Psoas muscle (tissue), 8 donors: ENCODE measurements around the gene SEBOX. TPM values are rescaled to one million over a fixed set of nuclear protein-coding genes. Genes with fewer than 3 reads are reported as not detected.

Experiments used
- ATAC-seq, 4 donors: fragments of 200-7000 bp; cut with Tn5 transposase; one replicate each; pipeline ENCODE4 v1.9.1; 2020; ENCODE audit warnings: moderate library complexity in 3 of 4, mild to moderate bottlenecking in 2 of 4
- DNase-seq, 2 donors: peaks; one replicate each; pipeline ENCODE4 v3.0.0-alpha.2; 2020
- H3K27ac ChIP-seq: fragments of 200-600 bp; one replicate; pipeline ENCODE4 v1.8.0; 2022
- H3K27me3 ChIP-seq, 3 donors: fragments of 200-600 bp in 1 of 3; one replicate each; pipeline versions ENCODE4 v1.6.1 to v1.8.0; 2013 to 2022; ENCODE audit warnings: low read length in 2 of 3, mild to moderate bottlenecking in 2 of 3, moderate library complexity in 1 of 3; ENCODE audit not compliant: insufficient read depth in 3 of 3
- H3K36me3 ChIP-seq, 2 donors: fragments of 200-600 bp in 1 of 2; one replicate each; pipeline versions ENCODE4 v1.6.1 to v1.8.0; 2013 to 2022; ENCODE audit warnings: low read depth in 1 of 2, mild to moderate bottlenecking in 1 of 2, moderate library complexity in 1 of 2; ENCODE audit not compliant: insufficient read depth in 1 of 2
- H3K4me1 ChIP-seq: fragments of 200-600 bp; one replicate; pipeline ENCODE4 v1.8.0; 2022
- H3K4me3 ChIP-seq: fragments of 200-600 bp; one replicate; pipeline ENCODE4 v1.8.0; 2022; ENCODE audit warnings: mild to moderate bottlenecking
- H3K9me3 ChIP-seq: fragments of 200-600 bp; one replicate; pipeline ENCODE4 v1.8.0; 2022
- CTCF ChIP-seq: fragments of 200-600 bp; IDR thresholded peaks from one replicate; pipeline ENCODE4 v1.8.0; 2022; ENCODE audit warnings: antibody characterized with exemption
- WGBS, 3 donors: extraction: QIAGEN DNeasy Blood & Tissue Kit; methylation state at CpG; one replicate each; pipeline versions ENCODE4 v1.1.6 to v1.1.7; 2013; 5-methylcytosine and 5-hydroxymethylcytosine counted together
- intact Hi-C, 2 donors: fragments of 100-400 bp; cut with DNase I; formaldehyde crosslinking; loops; one replicate each; pipeline versions ENCODE4 v1.11.0 to v1.14.2; 2022
- polyA plus RNA-seq, 3 donors: library from polyadenylated mRNA; stranded (reverse); fragments of 200-250 nt; gene quantifications; one replicate each; pipeline ENCODE4 v1.2.3, GENCODE V29; 2013
- total RNA-seq, 4 donors: library from RNA; stranded (reverse); fragmentation: NEBNext Ultra II Directional in 2 of 4; extraction: Animal tissue kit (Norgen Biotek cat#: 25700) in 2 of 4; gene quantifications; one replicate each; pipeline versions ENCODE4 v1.2.1 to v1.2.4, GENCODE V29; 2021 to 2023
- donor health status: healthy with polysubstance abuse.
- donor health status: DM: no; HTN: no; CAD: no; lungs with moderate emphysema.
- donor health status: Bipolar disorder and iron deficiency.
- donor health status: healthy.
- donor health status: DM: yes; HTN: yes; CAD: no.
- donor health status: DM: no; HTN: no; CAD: no.
- donor health status: DM: no; HTN: no; CAD: no.
- donor health status: DM: yes; HTN: yes; CAD: no.

Gene SEBOX
- total and polyA plus RNA-seq, 7 donors: not detected

- no peak for TF ChIP-seq CTCF
- Histone ChIP-seq H3K9me3 (no peaks in the 10 kb centered on the region), H3K4me3 (no peak overlapping the region), H3K4me1 (peaks cover 17% of the 10 kb centered on the region), H3K36me3 (peaks cover 2 to 57% of the 10 kb centered on the region in 2 donors), H3K27ac (no peak overlapping the region), H3K27me3 (no peaks in the 10 kb centered on the region)
- intact Hi-C loops: no loop called here
- DNase-seq: no peak
- ATAC-seq: no peak
- WGBS, 3 donors: 87 to 91% (median 89%) methylated on average over 6 of the region's 6 CpGs
Measured at GRCh38 chr17:28331891-28332420, 33.0 kb downstream of the SEBOX start.

GRCh38 chr17:28330671-28331070 lies 34.3 kb downstream of the SEBOX start:
- no peak overlapping the region for H3K4me3 ChIP-seq
- H3K4me1 ChIP-seq: peaks cover 9% of the 10 kb centered on the region
- peaks cover 2 to 67% of the 10 kb centered on the region in 2 donors for H3K36me3 ChIP-seq
- intact Hi-C loops: no loop called here
- no peaks in the 10 kb centered on the region for H3K27me3 ChIP-seq
- ATAC-seq (no peak), DNase-seq (no peak)
- no peak for TF ChIP-seq CTCF
- WGBS, 3 donors: 89 to 93% (median 90%) methylated on average over 5 of the region's 5 CpGs
- no peak overlapping the region for H3K27ac ChIP-seq
- no peaks in the 10 kb centered on the region for H3K9me3 ChIP-seq

- H3K4me1 ChIP-seq: no peaks in the 10 kb centered on the region
- peaks cover 2 to 67% of the 10 kb centered on the region in 2 donors for H3K36me3 ChIP-seq
- no peaks in the 10 kb centered on the region for H3K9me3 ChIP-seq
- H3K4me3 ChIP-seq: no peak overlapping the region
- DNase-seq (no peak), ATAC-seq (no peak)
- no peak for TF ChIP-seq CTCF
- intact Hi-C loops: no loop called here
- WGBS, 3 donors: 71 to 79% (median 76%) methylated on average over 4 of the region's 4 CpGs
- H3K27me3 ChIP-seq: no peaks in the 10 kb centered on the region
- no peak overlapping the region for H3K27ac ChIP-seq
Measured at GRCh38 chr17:28328325-28328724, 36.7 kb downstream of the SEBOX start.

GRCh38 chr17:28327709-28328108 lies 37.3 kb downstream of the SEBOX start:
- intact Hi-C loops: no loop called here
- H3K36me3 ChIP-seq: peaks cover 2 to 67% of the 10 kb centered on the region in 2 donors
- WGBS, 3 donors: 57 to 62% (median 62%) methylated on average over 3 of the region's 3 CpGs

More at GRCh38 chr17:28327709-28328108, 37.3 kb downstream of the SEBOX start:
- no peak for ATAC-seq
- H3K27ac ChIP-seq: no peak overlapping the region
- no peak for TF ChIP-seq CTCF
- no peaks in the 10 kb centered on the region for H3K9me3 ChIP-seq
- H3K27me3 ChIP-seq: no peaks in the 10 kb centered on the region
- no peak for DNase-seq
- no peaks in the 10 kb centered on the region for H3K4me1 ChIP-seq
- H3K4me3 ChIP-seq: no peak overlapping the region
